Measurements from ENCODE around the gene TTC9. TPM values are rescaled to one million over a fixed set of nuclear protein-coding genes. Genes with fewer than 3 reads are reported as not detected.

The TTC9 gene
- total RNA-seq, 1 donor from 2014 or later = 8.6 TPM

- no peak for DNase-seq
- Mint-ChIP-seq H3K9me3 (ENCODE audit: unreplicated experiment) (no peaks in the 10 kb centered on the region), H3K4me1 (ENCODE audit: low read depth, unreplicated experiment) (peaks cover 3% of the 10 kb centered on the region), H3K4me3 (ENCODE audit: unreplicated experiment) (no peak overlapping the region), H3K27ac (ENCODE audit: unreplicated experiment) (no peak overlapping the region), H3K27me3 (ENCODE audit: unreplicated experiment) (no peaks in the 10 kb centered on the region), H3K36me3 (ENCODE audit: unreplicated experiment) (no peaks in the 10 kb centered on the region)
- no peak for TF ChIP-seq CTCF (IDR thresholded peaks at IDR 0.05; ENCODE audit: partially characterized antibody, unreplicated experiment)
Measured at GRCh38 chr14:70618314-70618713, 23.4 kb upstream of the TTC9 start.

- no peak overlapping the region for H3K4me3 Mint-ChIP-seq (ENCODE audit: unreplicated experiment)
- H3K36me3 Mint-ChIP-seq (ENCODE audit: unreplicated experiment) = no peaks in the 10 kb centered on the region
- no peak for DNase-seq
- H3K27me3 Mint-ChIP-seq (ENCODE audit: unreplicated experiment) = no peaks in the 10 kb centered on the region
- no peaks in the 10 kb centered on the region for H3K9me3 Mint-ChIP-seq (ENCODE audit: unreplicated experiment)
- TF ChIP-seq CTCF (IDR thresholded peaks at IDR 0.05; ENCODE audit: partially characterized antibody, unreplicated experiment) = no peak
- H3K4me1 Mint-ChIP-seq (ENCODE audit: low read depth, unreplicated experiment) = peaks cover 3% of the 10 kb centered on the region
- no peak overlapping the region for H3K27ac Mint-ChIP-seq (ENCODE audit: unreplicated experiment)
Measured at GRCh38 chr14:70619708-70620107, 22.0 kb upstream of the TTC9 start.

GRCh38 chr14:70622111-70622712 lies 19.5 kb upstream of the TTC9 start:
- Mint-ChIP-seq H3K27ac (ENCODE audit: unreplicated experiment) (no peak overlapping the region), H3K4me1 (ENCODE audit: low read depth, unreplicated experiment) (peaks cover 3% of the 10 kb centered on the region), H3K9me3 (ENCODE audit: unreplicated experiment) (peaks cover 3% of the 10 kb centered on the region), H3K36me3 (ENCODE audit: unreplicated experiment) (peaks cover 12% of the 10 kb centered on the region), H3K27me3 (ENCODE audit: unreplicated experiment) (no peaks in the 10 kb centered on the region), H3K4me3 (ENCODE audit: unreplicated experiment) (no peak overlapping the region)
- TF ChIP-seq CTCF (IDR thresholded peaks at IDR 0.05; ENCODE audit: partially characterized antibody, unreplicated experiment) = peak; percentile 53
- DNase-seq = peak; percentile 39

- Mint-ChIP-seq H3K27me3 (ENCODE audit: unreplicated experiment) (peaks cover 1% of the 10 kb centered on the region), H3K4me1 (ENCODE audit: low read depth, unreplicated experiment) (peaks cover 3% of the 10 kb centered on the region), H3K9me3 (ENCODE audit: unreplicated experiment) (peaks cover 5% of the 10 kb centered on the region), H3K36me3 (ENCODE audit: unreplicated experiment) (peaks cover 16% of the 10 kb centered on the region), H3K4me3 (ENCODE audit: unreplicated experiment) (no peak overlapping the region), H3K27ac (ENCODE audit: unreplicated experiment) (no peak overlapping the region)
- no peak for DNase-seq
- TF ChIP-seq CTCF (IDR thresholded peaks at IDR 0.05; ENCODE audit: partially characterized antibody, unreplicated experiment) = no peak
Measured at GRCh38 chr14:70624972-70625371, 16.7 kb upstream of the TTC9 start.

- TF ChIP-seq CTCF (IDR thresholded peaks at IDR 0.05; ENCODE audit: partially characterized antibody, unreplicated experiment) = no peak
- no peak overlapping the region for H3K4me3 Mint-ChIP-seq (ENCODE audit: unreplicated experiment)
- H3K27me3 Mint-ChIP-seq (ENCODE audit: unreplicated experiment) = peaks cover 1% of the 10 kb centered on the region
- peaks cover 1% of the 10 kb centered on the region for H3K9me3 Mint-ChIP-seq (ENCODE audit: unreplicated experiment)
- no peak for DNase-seq
- H3K27ac Mint-ChIP-seq (ENCODE audit: unreplicated experiment) = no peak overlapping the region
- H3K36me3 Mint-ChIP-seq (ENCODE audit: unreplicated experiment) = peaks cover 10% of the 10 kb centered on the region
- no peaks in the 10 kb centered on the region for H3K4me1 Mint-ChIP-seq (ENCODE audit: low read depth, unreplicated experiment)
Measured at GRCh38 chr14:70631948-70632347, 9.8 kb upstream of the TTC9 start.
